ENCODE measurements around the gene ZNF552. TPM values are rescaled to one million over a fixed set of nuclear protein-coding genes. Genes with fewer than 3 reads are reported as not detected.
"Not testable (repeated sequence)": the region's sequence is repeated elsewhere in the genome, so short reads cannot be mapped to it uniquely, and the experiment has no call there.

Gene ZNF552
- total RNA-seq, 1 experiment from 2014 or later, result 13.1 TPM

DNA sequence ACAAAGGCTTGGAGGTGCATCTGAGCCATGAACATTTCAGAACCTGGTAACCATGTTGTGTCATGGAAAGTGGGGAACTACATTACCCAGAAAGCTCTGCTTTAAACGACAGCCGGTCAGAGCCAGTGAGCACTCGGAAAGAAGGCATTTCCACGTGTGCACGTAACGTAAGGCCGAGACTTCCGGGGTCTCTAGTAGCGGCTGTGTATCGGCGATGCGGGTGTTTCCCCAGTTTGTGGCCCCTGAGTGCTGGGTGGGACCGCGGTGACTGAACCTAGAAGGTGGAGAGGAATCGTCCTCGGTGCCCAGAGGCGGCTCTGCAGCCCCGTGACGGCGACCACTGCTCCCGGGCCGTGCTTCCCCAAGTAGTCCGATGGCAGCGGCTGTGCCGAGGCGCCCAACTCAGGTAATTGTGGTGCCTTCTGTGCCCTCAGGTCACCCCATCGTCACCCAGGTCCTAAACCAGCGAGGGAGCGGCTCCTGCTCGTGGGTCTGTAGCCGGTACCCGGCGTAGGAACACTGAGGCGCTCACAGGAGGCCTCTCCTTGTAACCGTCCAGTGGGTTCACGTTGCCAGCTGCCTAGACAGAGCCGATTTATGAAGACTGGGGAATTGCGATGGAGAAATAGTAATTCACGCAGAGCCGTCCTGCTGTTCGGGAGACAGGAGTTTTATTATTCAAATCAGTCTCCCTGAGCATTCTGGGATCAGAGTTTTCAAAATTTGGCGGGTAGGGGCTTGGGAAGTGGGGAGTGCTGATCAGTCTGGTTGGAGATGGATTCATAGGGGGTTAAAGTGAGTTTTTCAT lies 35.2 kb upstream of the ZNF552 start, which contains the start of gene ZNF587:
Gene ZNF587, plus strand, starts transcription at position 194 of the 808 bp plus-strand sequence. Its CDS starts 180 bp downstream, at position 374.
- Mint-ChIP-seq H3K4me3 (peak within 1 kb of the TSS; percentile 86), H3K4me1 (peaks cover 23% of the 10 kb centered on the region), H3K36me3 (peaks cover 31% of the 10 kb centered on the region), H3K27ac (peak within 1 kb of the TSS; percentile 95)
- ChIA-PET POLR2A (interaction anchor here (0.6 to 1.0 kb wide), 6 partner anchors 17 to 80 kb away, joined by 3 to 8 read pairs (median 4); partner anchors contain the start of genes ZNF552, ZNF586 and ZNF587B), CTCF (interaction anchor here (0.6 to 1.9 kb wide), 2 partner anchors 28 to 141 kb away, joined by 4 to 8 read pairs; partner anchors contain the start of gene ZNF154)
- DNase-seq (ENCODE audit: low spot score) (peak; percentile 67), ATAC-seq (peak; percentile 89)
- not testable (repeated sequence) for H3K9me3 Mint-ChIP-seq; H3K27me3 Mint-ChIP-seq (ENCODE audit: low read depth)
- TF ChIP-seq, protein P1, sequence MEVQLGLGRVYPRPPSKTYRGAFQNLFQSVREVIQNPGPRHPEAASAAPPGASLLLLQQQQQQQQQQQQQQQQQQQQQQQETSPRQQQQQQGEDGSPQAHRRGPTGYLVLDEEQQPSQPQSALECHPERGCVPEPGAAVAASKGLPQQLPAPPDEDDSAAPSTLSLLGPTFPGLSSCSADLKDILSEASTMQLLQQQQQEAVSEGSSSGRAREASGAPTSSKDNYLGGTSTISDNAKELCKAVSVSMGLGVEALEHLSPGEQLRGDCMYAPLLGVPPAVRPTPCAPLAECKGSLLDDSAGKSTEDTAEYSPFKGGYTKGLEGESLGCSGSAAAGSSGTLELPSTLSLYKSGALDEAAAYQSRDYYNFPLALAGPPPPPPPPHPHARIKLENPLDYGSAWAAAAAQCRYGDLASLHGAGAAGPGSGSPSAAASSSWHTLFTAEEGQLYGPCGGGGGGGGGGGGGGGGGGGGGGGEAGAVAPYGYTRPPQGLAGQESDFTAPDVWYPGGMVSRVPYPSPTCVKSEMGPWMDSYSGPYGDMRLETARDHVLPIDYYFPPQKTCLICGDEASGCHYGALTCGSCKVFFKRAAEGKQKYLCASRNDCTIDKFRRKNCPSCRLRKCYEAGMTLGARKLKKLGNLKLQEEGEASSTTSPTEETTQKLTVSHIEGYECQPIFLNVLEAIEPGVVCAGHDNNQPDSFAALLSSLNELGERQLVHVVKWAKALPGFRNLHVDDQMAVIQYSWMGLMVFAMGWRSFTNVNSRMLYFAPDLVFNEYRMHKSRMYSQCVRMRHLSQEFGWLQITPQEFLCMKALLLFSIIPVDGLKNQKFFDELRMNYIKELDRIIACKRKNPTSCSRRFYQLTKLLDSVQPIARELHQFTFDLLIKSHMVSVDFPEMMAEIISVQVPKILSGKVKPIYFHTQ (CRISPR knock-in tag; IDR thresholded peaks at IDR 0.05), result 0 out of 2 replicates have a peak, but pooled peaks have one; percentile 43
- TF ChIP-seq, protein P2, sequence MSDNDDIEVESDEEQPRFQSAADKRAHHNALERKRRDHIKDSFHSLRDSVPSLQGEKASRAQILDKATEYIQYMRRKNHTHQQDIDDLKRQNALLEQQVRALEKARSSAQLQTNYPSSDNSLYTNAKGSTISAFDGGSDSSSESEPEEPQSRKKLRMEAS (CRISPR knock-in tag; IDR thresholded peaks at IDR 0.05), result peak; percentile 45; the same call in 1 of the 2 replicates
- TF ChIP-seq, protein P3, sequence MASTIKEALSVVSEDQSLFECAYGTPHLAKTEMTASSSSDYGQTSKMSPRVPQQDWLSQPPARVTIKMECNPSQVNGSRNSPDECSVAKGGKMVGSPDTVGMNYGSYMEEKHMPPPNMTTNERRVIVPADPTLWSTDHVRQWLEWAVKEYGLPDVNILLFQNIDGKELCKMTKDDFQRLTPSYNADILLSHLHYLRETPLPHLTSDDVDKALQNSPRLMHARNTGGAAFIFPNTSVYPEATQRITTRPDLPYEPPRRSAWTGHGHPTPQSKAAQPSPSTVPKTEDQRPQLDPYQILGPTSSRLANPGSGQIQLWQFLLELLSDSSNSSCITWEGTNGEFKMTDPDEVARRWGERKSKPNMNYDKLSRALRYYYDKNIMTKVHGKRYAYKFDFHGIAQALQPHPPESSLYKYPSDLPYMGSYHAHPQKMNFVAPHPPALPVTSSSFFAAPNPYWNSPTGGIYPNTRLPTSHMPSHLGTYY (CRISPR knock-in tag; IDR thresholded peaks at IDR 0.05), result peak; percentile 71
- TF ChIP-seq EMX1 (CRISPR knock-in tag; IDR thresholded peaks at IDR 0.05) (peak; percentile 79; the same call in 1 of the 2 replicates), PRRX2 (CRISPR knock-in tag; IDR thresholded peaks at IDR 0.05) (peak; percentile 44; the same call in 1 of the 2 replicates), NFE2L1 (CRISPR knock-in tag; IDR thresholded peaks at IDR 0.05) (0 out of 2 replicates have a peak, but pooled peaks have one; percentile 35), FOXK1 (CRISPR knock-in tag; IDR thresholded peaks at IDR 0.05) (peak; percentile 57; the same call in 1 of the 2 replicates), SP1 (CRISPR knock-in tag; conservative IDR thresholded peaks at IDR 0.05) (0 out of 2 replicates have a peak, but pooled peaks have one; percentile 27), FOXP1 (CRISPR knock-in tag; IDR thresholded peaks at IDR 0.05; ENCODE audit: borderline replicate concordance) (peak; percentile 46; the same call in 1 of the 2 replicates), GABPB1 (CRISPR knock-in tag; IDR thresholded peaks at IDR 0.05) (peak; percentile 81), NFATC4 (CRISPR knock-in tag; IDR thresholded peaks at IDR 0.05) (peak; percentile 41; the same call in 1 of the 2 replicates), NFYB (CRISPR knock-in tag; conservative IDR thresholded peaks at IDR 0.05; ENCODE audit: low read depth) (peak; percentile 77), MYBL2 (CRISPR knock-in tag; IDR thresholded peaks at IDR 0.05) (peak; percentile 54; the same call in 1 of the 2 replicates)
- TF ChIP-seq, protein P4, sequence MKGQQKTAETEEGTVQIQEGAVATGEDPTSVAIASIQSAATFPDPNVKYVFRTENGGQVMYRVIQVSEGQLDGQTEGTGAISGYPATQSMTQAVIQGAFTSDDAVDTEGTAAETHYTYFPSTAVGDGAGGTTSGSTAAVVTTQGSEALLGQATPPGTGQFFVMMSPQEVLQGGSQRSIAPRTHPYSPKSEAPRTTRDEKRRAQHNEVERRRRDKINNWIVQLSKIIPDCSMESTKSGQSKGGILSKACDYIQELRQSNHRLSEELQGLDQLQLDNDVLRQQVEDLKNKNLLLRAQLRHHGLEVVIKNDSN (CRISPR knock-in tag; IDR thresholded peaks at IDR 0.05), result peak; percentile 52; the same call in 1 of the 2 replicates
- TF ChIP-seq, protein P5, sequence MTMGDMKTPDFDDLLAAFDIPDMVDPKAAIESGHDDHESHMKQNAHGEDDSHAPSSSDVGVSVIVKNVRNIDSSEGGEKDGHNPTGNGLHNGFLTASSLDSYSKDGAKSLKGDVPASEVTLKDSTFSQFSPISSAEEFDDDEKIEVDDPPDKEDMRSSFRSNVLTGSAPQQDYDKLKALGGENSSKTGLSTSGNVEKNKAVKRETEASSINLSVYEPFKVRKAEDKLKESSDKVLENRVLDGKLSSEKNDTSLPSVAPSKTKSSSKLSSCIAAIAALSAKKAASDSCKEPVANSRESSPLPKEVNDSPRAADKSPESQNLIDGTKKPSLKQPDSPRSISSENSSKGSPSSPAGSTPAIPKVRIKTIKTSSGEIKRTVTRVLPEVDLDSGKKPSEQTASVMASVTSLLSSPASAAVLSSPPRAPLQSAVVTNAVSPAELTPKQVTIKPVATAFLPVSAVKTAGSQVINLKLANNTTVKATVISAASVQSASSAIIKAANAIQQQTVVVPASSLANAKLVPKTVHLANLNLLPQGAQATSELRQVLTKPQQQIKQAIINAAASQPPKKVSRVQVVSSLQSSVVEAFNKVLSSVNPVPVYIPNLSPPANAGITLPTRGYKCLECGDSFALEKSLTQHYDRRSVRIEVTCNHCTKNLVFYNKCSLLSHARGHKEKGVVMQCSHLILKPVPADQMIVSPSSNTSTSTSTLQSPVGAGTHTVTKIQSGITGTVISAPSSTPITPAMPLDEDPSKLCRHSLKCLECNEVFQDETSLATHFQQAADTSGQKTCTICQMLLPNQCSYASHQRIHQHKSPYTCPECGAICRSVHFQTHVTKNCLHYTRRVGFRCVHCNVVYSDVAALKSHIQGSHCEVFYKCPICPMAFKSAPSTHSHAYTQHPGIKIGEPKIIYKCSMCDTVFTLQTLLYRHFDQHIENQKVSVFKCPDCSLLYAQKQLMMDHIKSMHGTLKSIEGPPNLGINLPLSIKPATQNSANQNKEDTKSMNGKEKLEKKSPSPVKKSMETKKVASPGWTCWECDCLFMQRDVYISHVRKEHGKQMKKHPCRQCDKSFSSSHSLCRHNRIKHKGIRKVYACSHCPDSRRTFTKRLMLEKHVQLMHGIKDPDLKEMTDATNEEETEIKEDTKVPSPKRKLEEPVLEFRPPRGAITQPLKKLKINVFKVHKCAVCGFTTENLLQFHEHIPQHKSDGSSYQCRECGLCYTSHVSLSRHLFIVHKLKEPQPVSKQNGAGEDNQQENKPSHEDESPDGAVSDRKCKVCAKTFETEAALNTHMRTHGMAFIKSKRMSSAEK (CRISPR knock-in tag; IDR thresholded peaks at IDR 0.05; ENCODE audit: borderline replicate concordance), result peak; percentile 63; the same call in 1 of the 2 replicates
- TF ChIP-seq, protein P6, sequence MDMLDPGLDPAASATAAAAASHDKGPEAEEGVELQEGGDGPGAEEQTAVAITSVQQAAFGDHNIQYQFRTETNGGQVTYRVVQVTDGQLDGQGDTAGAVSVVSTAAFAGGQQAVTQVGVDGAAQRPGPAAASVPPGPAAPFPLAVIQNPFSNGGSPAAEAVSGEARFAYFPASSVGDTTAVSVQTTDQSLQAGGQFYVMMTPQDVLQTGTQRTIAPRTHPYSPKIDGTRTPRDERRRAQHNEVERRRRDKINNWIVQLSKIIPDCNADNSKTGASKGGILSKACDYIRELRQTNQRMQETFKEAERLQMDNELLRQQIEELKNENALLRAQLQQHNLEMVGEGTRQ (CRISPR knock-in tag; IDR thresholded peaks at IDR 0.05), result peak; percentile 55; the same call in 1 of the 2 replicates

DNA sequence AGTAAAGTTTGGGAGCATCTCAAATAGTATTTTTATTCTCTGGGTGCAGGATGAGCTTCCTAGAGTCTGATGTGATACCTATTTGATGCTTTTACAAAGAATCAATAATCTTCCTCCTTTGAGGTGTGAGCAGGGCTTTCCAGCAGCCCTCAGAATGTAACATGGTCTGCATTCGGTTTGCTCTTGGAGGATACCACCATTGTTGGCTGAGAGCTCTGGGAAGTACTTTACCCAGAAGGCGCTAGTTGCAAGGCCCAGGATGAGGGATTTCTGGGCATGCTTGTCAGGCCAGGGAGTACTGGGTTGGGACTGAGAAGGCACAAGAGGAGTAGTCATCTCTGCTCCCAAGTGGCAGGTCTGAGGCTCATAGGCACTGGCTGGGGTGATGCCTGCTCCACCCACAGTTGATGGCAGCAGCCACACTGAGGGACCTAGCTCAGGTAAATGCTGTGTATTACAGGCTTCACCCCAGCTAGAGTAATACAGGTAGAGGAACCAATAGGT lies 34.5 kb upstream of the ZNF552 start:
- peak overlapping the region; percentile 95 for H3K27ac Mint-ChIP-seq
- ChIA-PET POLR2A (interaction anchor here (0.7 to 1.0 kb wide), 3 partner anchors 19 to 80 kb away, joined by 4 to 8 read pairs (median 4); partner anchors contain the start of genes ZNF552, ZNF586 and ZNF587B), CTCF (interaction anchor here (0.6 to 1.9 kb wide), 2 partner anchors 27 to 140 kb away, joined by 4 to 8 read pairs; partner anchors contain the start of gene ZNF154)
- ATAC-seq (peak; percentile 74), DNase-seq (ENCODE audit: low spot score) (peak; percentile 17)
- peaks cover 23% of the 10 kb centered on the region for H3K4me1 Mint-ChIP-seq
- H3K27me3 Mint-ChIP-seq (ENCODE audit: low read depth); H3K9me3 Mint-ChIP-seq: not testable (repeated sequence)
- H3K4me3 Mint-ChIP-seq, result peak overlapping the region; percentile 86
- peaks cover 32% of the 10 kb centered on the region for H3K36me3 Mint-ChIP-seq

DNA sequence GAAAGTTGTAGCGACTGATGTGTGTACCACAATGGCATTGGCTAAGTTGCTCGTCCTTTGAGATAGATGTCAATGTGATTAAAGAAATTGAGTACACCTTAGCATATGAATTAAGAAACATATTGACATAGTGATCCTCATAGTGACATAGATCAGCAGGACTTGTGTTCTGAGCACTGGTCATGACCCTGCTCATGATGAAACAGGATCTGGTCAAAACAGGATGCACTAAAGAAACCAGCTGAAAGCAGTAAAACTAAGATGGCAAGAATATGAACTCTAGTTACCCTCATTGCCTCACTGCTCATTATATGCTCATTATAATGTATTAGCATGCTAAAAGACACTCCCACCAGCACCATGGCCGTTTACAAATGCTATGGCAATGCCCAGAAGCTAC lies 32.5 kb upstream of the ZNF552 start:
- POLR2A ChIA-PET, CTCF ChIA-PET: not testable (repeated sequence)
- peak overlapping the region; percentile 94 for H3K27ac Mint-ChIP-seq

More for the DNA sequence above, 32.5 kb upstream of the ZNF552 start:
- not testable (repeated sequence) for H3K4me3 Mint-ChIP-seq; H3K9me3 Mint-ChIP-seq; DNase-seq (ENCODE audit: low spot score); ATAC-seq; H3K27me3 Mint-ChIP-seq (ENCODE audit: low read depth)
- H3K36me3 Mint-ChIP-seq, result peaks cover 34% of the 10 kb centered on the region
- peaks cover 23% of the 10 kb centered on the region for H3K4me1 Mint-ChIP-seq
